WI38 (cell line): ENCODE measurements around the gene LRRC19.

Experiments used
- H3K4me3 ChIP-seq: 2 replicates; pipeline ENCODE4 v1.5.1; 2011; ENCODE audit warnings: low read depth, mild to moderate bottlenecking, control low read depth, low read length
- CTCF ChIP-seq: IDR thresholded peaks from 2 replicates; pipeline ENCODE4 v1.5.1; 2012; ENCODE audit warnings: low read depth, mild to moderate bottlenecking, control low read depth, low read length

Gene LRRC19, protein sequence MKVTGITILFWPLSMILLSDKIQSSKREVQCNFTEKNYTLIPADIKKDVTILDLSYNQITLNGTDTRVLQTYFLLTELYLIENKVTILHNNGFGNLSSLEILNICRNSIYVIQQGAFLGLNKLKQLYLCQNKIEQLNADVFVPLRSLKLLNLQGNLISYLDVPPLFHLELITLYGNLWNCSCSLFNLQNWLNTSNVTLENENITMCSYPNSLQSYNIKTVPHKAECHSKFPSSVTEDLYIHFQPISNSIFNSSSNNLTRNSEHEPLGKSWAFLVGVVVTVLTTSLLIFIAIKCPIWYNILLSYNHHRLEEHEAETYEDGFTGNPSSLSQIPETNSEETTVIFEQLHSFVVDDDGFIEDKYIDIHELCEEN

DNA sequence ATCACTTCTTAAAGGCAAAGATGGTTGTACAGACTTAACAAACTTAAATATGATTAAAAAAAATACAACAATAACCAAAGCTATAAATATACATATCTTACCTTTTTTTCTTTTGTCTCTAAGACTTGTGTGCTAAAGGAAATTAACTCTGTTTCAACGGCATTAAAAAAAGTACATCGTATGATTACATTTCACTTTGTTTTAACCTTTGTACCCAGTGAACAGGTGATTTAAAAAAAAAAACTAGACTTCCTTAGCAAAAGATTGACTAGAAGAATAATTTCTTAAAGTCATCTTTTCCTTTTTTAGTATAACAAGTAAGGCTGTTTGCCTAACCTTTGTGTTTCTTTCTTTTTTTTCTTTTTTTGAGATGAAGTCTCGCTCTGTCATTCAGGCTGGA is at the start of gene LRRC19:
LRRC19 (minus strand) TSS at position 182 of the 400 bp plus-strand sequence. CDS start 5,978 bp downstream, outside the sequence.
- TF ChIP-seq CTCF: no peak
- no peak within 1 kb of the TSS for H3K4me3 ChIP-seq

DNA sequence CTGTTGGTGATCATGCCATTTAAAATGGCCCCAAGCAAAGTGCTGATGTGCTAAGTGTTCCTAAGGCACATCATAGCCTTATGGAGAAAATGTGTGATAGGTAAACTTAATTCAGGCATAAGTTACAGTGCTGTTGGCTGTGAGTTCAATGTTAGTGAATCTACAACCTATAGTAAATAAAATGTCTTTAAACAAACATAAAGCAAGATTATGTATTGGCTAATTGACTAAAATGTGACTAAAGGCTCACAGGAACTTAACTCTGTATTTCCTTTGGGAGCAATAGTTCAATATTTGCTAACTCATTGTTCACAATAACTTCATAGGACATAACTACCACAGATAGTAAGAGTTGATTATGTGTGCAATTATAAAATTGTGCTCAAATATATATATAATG is 49.4 kb upstream of the LRRC19 start:
- no peak for TF ChIP-seq CTCF
- H3K4me3 ChIP-seq: no peak overlapping the region

DNA sequence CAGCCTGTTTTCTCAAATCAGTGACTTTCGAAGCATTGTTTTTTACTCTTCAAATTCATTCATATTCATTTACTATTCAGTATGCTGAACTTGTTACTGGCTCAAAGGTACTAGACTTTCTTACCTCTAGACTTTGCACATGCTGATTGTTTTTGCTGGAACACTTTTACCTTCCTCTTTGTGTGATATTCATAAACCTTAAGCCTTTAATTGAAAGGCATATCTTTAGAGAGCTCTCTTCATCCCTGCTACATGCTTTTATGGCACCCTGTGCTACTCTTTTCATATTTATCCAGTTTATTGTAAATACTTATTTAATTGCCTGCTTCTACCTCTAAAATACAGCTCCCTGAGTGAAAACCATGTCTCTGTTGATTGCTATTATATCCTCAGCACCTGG is 48.7 kb upstream of the LRRC19 start:
- H3K4me3 ChIP-seq: no peak overlapping the region
- no peak for TF ChIP-seq CTCF

- TF ChIP-seq CTCF: no peak
- no peak overlapping the region for H3K4me3 ChIP-seq
Measured at GRCh38 chr9:27053369-27054022, 48.0 kb upstream of the LRRC19 start.

DNA sequence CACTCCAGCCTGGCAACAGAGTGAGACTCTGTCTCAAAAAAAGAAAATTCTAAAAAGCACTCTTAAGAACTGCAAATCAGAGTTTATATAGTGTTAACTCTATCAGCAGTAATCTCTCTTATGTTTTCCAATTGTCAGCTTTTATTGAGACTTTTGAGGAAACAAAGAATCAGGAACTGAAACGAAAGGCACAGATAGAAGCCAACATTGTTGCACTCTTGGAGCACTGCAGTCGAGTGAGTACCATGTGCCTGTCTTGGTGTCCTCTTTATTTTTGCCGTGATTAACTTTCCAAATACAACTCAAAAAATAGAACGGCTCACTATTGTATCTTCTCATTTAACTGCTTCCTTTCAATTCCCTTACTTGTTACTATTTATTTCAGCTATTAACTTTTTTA is 41.7 kb upstream of the LRRC19 start:
- H3K4me3 ChIP-seq: no peak overlapping the region
- no peak for TF ChIP-seq CTCF

GRCh38 chr9:27043176-27043575 is 37.7 kb upstream of the LRRC19 start:
- no peak overlapping the region for H3K4me3 ChIP-seq
- no peak for TF ChIP-seq CTCF

GRCh38 chr9:27042476-27042875 is 37.0 kb upstream of the LRRC19 start:
- no peak for TF ChIP-seq CTCF
- H3K4me3 ChIP-seq: no peak overlapping the region
